Gastroesophageal sphincter (tissue), 3 donors: ENCODE measurements around the gene CYSRT1.

ENCODE experiments used
- CTCF ChIP-seq, 4 experiments: fragments of 200-600 bp in 2 of 4; fragments of 450-650 bp in 2 of 4; sonication (generic) in 1 of 4; IDR thresholded peaks; one replicate each; pipeline ENCODE4 v1.5.1; 2017 to 2019; ENCODE audit warnings: antibody characterized with exemption in 4 of 4, mild to moderate bottlenecking in 2 of 4, moderate library complexity in 2 of 4
- POLR2AphosphoS5 ChIP-seq: sonication (generic); formaldehyde crosslinking; IDR thresholded peaks from one replicate; pipeline ENCODE4 v1.6.1; 2017; ENCODE audit warnings: antibody characterized with exemption

- no peak for TF ChIP-seq POLR2AphosphoS5
- TF ChIP-seq CTCF (IDR thresholded peaks at IDR 0.05) = no peak
Measured at GRCh38 chr9:137253717-137254623, 29.0 kb downstream of the CYSRT1 start.
